ENCODE measurements around the gene RSPH3. TPM values are rescaled to one million over a fixed set of nuclear protein-coding genes. Genes with fewer than 3 reads are reported as not detected.

The RSPH3 gene
- total RNA-seq, 6 donors from 2014 or later, result 14.7 to 22.0 (median 18.2) TPM

DNA sequence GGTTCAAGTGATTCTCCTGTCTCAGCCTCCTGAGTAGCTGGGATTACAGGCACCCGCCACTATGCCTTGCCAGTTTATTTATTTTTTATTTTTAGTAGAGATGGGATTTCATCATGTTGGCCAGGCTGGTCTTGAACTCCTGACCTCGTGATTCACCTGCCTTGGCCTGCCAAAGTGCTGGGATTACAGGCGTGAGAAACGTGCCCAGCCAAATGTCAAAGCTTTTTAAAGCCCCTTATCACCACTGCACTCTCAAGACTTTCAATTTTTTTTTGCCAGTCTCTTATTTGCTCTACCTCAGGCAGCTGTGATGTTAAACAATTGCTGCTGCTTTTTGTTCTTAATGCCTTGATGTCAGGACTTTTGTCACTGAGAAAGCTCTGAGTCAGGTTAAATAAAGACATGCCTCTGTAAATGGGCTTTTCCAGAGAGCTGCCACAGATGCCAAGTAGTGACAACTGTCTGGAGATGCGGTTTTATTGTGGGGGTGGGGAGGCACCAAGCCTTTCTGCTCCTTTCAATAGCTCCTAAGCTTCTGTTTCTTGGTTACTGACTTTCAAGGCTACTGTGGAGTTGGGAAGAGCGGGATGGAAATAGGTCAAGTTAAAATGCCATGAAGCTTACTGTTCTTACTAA, 29.2 kb downstream of the RSPH3 start:
- 81 to 82% methylated on average over 6 of the region's 6 CpGs for WGBS, 2 donors
- Histone ChIP-seq H3K27ac (no peak overlapping the region), H3K4me1 (no peaks in the 10 kb centered on the region), H3K4me3 (no peak overlapping the region), H3K36me3 (peaks cover 0 to 3% (median 0%) of the 10 kb centered on the region in 4 donors), H3K27me3 (no peaks in the 10 kb centered on the region), H3K9me3 (no peaks in the 10 kb centered on the region)
- DNase-seq, result no peak
- TF ChIP-seq POLR2A (IDR thresholded peaks at IDR 0.05) (no peak), POLR2AphosphoS5 (IDR thresholded peaks at IDR 0.05) (no peak), EP300 (IDR thresholded peaks at IDR 0.05) (no peak)
- TF ChIP-seq, protein P1, sequence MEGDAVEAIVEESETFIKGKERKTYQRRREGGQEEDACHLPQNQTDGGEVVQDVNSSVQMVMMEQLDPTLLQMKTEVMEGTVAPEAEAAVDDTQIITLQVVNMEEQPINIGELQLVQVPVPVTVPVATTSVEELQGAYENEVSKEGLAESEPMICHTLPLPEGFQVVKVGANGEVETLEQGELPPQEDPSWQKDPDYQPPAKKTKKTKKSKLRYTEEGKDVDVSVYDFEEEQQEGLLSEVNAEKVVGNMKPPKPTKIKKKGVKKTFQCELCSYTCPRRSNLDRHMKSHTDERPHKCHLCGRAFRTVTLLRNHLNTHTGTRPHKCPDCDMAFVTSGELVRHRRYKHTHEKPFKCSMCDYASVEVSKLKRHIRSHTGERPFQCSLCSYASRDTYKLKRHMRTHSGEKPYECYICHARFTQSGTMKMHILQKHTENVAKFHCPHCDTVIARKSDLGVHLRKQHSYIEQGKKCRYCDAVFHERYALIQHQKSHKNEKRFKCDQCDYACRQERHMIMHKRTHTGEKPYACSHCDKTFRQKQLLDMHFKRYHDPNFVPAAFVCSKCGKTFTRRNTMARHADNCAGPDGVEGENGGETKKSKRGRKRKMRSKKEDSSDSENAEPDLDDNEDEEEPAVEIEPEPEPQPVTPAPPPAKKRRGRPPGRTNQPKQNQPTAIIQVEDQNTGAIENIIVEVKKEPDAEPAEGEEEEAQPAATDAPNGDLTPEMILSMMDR (IDR thresholded peaks at IDR 0.05), result no peak
- no peak for ATAC-seq (ENCODE audit: low FRiP score in 2 of 2)

- Histone ChIP-seq H3K36me3 (peaks cover 0 to 3% (median 0%) of the 10 kb centered on the region in 4 donors), H3K27me3 (no peaks in the 10 kb centered on the region), H3K9me3 (no peaks in the 10 kb centered on the region), H3K4me1 (no peaks in the 10 kb centered on the region), H3K27ac (no peak overlapping the region), H3K4me3 (no peak overlapping the region)
- WGBS, 2 donors, result 90 to 100% methylated on average over 1 of the region's 1 CpG
- TF ChIP-seq POLR2AphosphoS5 (IDR thresholded peaks at IDR 0.05) (no peak), EP300 (IDR thresholded peaks at IDR 0.05) (no peak), POLR2A (IDR thresholded peaks at IDR 0.05) (no peak)
- TF ChIP-seq, protein P1 (IDR thresholded peaks at IDR 0.05), result no peak
- no peak for ATAC-seq (ENCODE audit: low FRiP score in 2 of 2)
- no peak for DNase-seq
These were observed 30.9 kb downstream of the RSPH3 start for GRCh38 chr6:158969148-158969547.

GRCh38 chr6:158963020-158963808, 36.8 kb downstream of the RSPH3 start:
- no peaks in the 10 kb centered on the region for H3K27me3 ChIP-seq
- H3K4me1 ChIP-seq, result no peaks in the 10 kb centered on the region
- no peak overlapping the region for H3K4me3 ChIP-seq
- TF ChIP-seq EP300 (IDR thresholded peaks at IDR 0.05), result no peak
- TF ChIP-seq POLR2A (IDR thresholded peaks at IDR 0.05), result no peak
- TF ChIP-seq, protein P1 (IDR thresholded peaks at IDR 0.05), result no peak
- TF ChIP-seq POLR2AphosphoS5 (IDR thresholded peaks at IDR 0.05), result no peak
- no peak overlapping the region for H3K27ac ChIP-seq
- ATAC-seq (ENCODE audit: low FRiP score in 2 of 2) (no peak), DNase-seq (no peak)
- H3K9me3 ChIP-seq, result no peaks in the 10 kb centered on the region
- no peaks in the 10 kb centered on the region for H3K36me3 ChIP-seq

- no peaks in the 10 kb centered on the region for H3K4me1 ChIP-seq
- no peaks in the 10 kb centered on the region for H3K27me3 ChIP-seq
- ATAC-seq (ENCODE audit: low FRiP score in 2 of 2) (no peak), DNase-seq (no peak)
- H3K36me3 ChIP-seq, result no peaks in the 10 kb centered on the region
- TF ChIP-seq, protein P1 (IDR thresholded peaks at IDR 0.05), result no peak
- TF ChIP-seq EP300 (IDR thresholded peaks at IDR 0.05) (no peak), POLR2AphosphoS5 (IDR thresholded peaks at IDR 0.05) (no peak), POLR2A (IDR thresholded peaks at IDR 0.05) (no peak)
- 89 to 91% methylated on average over 3 of the region's 3 CpGs for WGBS, 2 donors
- H3K27ac ChIP-seq, result no peak overlapping the region
- no peak overlapping the region for H3K4me3 ChIP-seq
- no peaks in the 10 kb centered on the region for H3K9me3 ChIP-seq
These were observed 37.6 kb downstream of the RSPH3 start for GRCh38 chr6:158962371-158962770.
